Activated naive CD8-positive, alpha-beta T cell treated with anti-CD3 and anti-CD28 coated beads, Interleukin-2, amount 10 ng/mL, durations not matched to agents 7 days and 5 days (primary cell): ENCODE measurements around the gene MYBPC1. TPM values are rescaled to one million over a fixed set of nuclear protein-coding genes. Genes with fewer than 3 reads are reported as not detected.
"Not testable (repeated sequence)": the region's sequence is repeated elsewhere in the genome, so short reads cannot be mapped to it uniquely, and the experiment has no call there.

ENCODE experiments used
- ATAC-seq: fragments of 150-1000 bp; cut with Tn5 transposase; one replicate; pipeline ENCODE4 v1.10.0; 2021; ENCODE audit warnings: low read depth, moderate library complexity
- POLR2A ChIA-PET: fragments of 350-600 bp; sonication (Branson Sonifier 250); formaldehyde crosslinking; loops from one replicate; lab custom pipeline; 2021; ENCODE audit warnings: antibody characterized with exemption; lab: Charles Lee
- DNase-seq: peaks from one replicate; pipeline ENCODE4 v3.0.0; 2021
- H3K27ac Mint-ChIP-seq: one replicate; pipeline ENCODE4 v1.8.0; 2022; ENCODE audit warnings: mild to moderate bottlenecking, mixed read lengths
- H3K27me3 Mint-ChIP-seq: one replicate; pipeline ENCODE4 v1.8.0; 2022; ENCODE audit warnings: mild to moderate bottlenecking, moderate library complexity, mixed read lengths
- H3K36me3 Mint-ChIP-seq: one replicate; pipeline ENCODE4 v1.8.0; 2021; ENCODE audit warnings: mild to moderate bottlenecking, mixed read lengths
- H3K4me1 Mint-ChIP-seq: one replicate; pipeline ENCODE4 v1.8.0; 2021; ENCODE audit warnings: mixed read lengths
- H3K4me3 Mint-ChIP-seq: one replicate; pipeline ENCODE4 v1.8.0; 2022; ENCODE audit warnings: mild to moderate bottlenecking, moderate library complexity, mixed read lengths
- H3K9me3 Mint-ChIP-seq: one replicate; pipeline ENCODE4 v1.8.0; 2021; ENCODE audit warnings: mixed read lengths
- total RNA-seq, 2 experiments: library from RNA; stranded (reverse); gene quantifications; one replicate each; pipeline ENCODE4 v1.2.3, GENCODE V29; 2021

Gene MYBPC1
- total RNA-seq, 2 experiments from 2014 or later, result not detected

DNA sequence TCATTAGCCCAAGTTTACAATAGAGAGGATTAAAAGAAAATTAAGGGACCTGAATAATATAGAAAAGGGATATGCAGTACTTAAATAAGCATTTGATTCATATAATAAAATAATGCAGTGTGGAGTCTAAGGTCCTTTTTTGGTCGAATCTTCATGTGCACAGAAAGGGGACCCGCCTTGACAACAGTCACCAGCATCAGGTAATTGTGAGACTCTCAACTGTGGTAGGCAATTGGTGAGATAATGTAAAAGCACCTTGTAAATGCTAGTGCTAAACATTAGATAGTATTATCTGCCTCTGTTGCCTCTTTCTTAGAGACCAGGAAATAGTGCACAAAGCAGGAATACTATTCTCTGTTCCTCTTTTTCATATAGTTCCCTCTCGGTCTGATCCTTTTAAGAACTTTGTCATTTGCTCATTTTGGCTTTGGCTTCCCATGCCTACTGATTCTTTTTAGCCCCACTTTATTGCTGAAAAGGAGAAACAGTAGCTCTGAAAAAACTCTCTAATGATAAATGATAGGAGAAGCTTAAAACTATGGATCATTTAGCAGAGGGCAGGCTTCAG lies 120.2 kb downstream of the MYBPC1 start:
- H3K27ac Mint-ChIP-seq, result no peak overlapping the region
- no peaks in the 10 kb centered on the region for H3K9me3 Mint-ChIP-seq
- peaks cover 4% of the 10 kb centered on the region for H3K36me3 Mint-ChIP-seq
- no peak for ATAC-seq
- peaks cover 6% of the 10 kb centered on the region for H3K4me1 Mint-ChIP-seq
- no peaks in the 10 kb centered on the region for H3K27me3 Mint-ChIP-seq
- H3K4me3 Mint-ChIP-seq, result no peak overlapping the region
- no peak for DNase-seq
- POLR2A ChIA-PET, result no interaction called here

DNA sequence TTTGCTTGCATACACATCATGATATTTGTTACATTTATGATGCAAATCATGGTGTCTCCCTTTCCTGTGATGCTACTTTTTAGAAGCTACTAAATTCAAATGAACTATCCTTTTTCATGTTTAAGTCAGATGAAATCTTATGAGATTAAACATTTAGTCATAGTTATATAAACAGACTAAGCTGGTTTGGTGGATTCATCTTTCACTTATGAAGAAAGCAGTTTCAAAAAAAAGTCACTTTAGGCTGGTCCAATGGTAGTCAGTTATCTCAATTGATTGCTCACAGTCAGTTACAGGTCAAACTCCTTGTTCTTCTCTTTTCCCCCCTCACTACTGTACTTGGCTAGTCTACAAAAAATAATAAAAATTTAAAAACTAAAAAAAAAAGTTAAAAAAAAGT lies 124.8 kb downstream of the MYBPC1 start:
- no peak overlapping the region for H3K27ac Mint-ChIP-seq
- peaks cover 1% of the 10 kb centered on the region for H3K4me1 Mint-ChIP-seq
- peaks cover 9% of the 10 kb centered on the region for H3K36me3 Mint-ChIP-seq
- H3K4me3 Mint-ChIP-seq, result no peak overlapping the region
- ATAC-seq (no peak), DNase-seq (no peak)
- H3K27me3 Mint-ChIP-seq, result no peaks in the 10 kb centered on the region
- POLR2A ChIA-PET, result no interaction called here
- no peaks in the 10 kb centered on the region for H3K9me3 Mint-ChIP-seq

DNA sequence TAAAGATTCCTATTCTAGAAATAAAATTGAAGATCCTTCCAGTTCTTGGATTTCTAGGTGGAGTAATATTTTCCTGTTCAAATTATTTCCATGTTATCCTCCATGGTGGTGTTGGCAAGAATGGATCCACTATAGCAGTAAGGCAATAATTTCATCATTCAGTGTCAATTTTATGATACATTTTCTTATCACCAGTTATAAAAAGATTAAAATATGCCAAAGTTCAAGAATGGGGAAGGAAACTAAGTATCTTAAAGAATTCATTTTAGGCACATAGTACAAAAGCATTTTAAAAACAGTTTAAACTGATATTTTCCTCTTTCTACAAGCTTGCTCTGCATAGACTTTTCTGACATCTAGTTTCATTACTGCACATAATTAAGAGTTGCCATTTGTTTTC lies 125.3 kb downstream of the MYBPC1 start:
- peaks cover 1% of the 10 kb centered on the region for H3K4me1 Mint-ChIP-seq
- DNase-seq, result no peak
- H3K27me3 Mint-ChIP-seq, result no peaks in the 10 kb centered on the region
- H3K27ac Mint-ChIP-seq, result no peak overlapping the region
- H3K4me3 Mint-ChIP-seq, result no peak overlapping the region
- no peak for ATAC-seq
- H3K9me3 Mint-ChIP-seq, result no peaks in the 10 kb centered on the region
- POLR2A ChIA-PET, result no interaction called here
- H3K36me3 Mint-ChIP-seq, result peaks cover 10% of the 10 kb centered on the region

DNA sequence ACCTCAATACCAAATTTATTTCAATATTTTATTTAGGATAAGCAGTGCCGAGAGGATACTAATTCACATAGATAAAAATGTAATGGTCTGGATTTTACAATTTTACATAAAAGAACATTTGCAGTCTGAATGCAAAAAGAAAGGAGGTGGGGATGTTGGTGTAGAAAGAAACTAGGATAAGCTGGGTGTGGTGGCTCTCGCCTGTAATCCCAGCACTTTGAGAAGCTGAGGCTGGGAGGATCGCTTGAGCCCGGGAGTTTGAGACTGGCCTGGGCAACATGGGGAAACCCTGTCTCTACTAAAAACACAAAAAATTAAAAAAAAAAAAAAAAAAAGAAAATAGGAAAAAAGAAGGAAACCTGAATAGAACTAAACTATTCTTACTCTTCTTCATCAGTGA lies 127.6 kb downstream of the MYBPC1 start:
- peaks cover 1% of the 10 kb centered on the region for H3K4me1 Mint-ChIP-seq
- no peak overlapping the region for H3K4me3 Mint-ChIP-seq
- H3K27me3 Mint-ChIP-seq, result no peaks in the 10 kb centered on the region
- POLR2A ChIA-PET, result no interaction called here
- DNase-seq (no peak), ATAC-seq (no peak)
- H3K27ac Mint-ChIP-seq, result no peak overlapping the region
- H3K9me3 Mint-ChIP-seq, result no peaks in the 10 kb centered on the region
- peaks cover 10% of the 10 kb centered on the region for H3K36me3 Mint-ChIP-seq

DNA sequence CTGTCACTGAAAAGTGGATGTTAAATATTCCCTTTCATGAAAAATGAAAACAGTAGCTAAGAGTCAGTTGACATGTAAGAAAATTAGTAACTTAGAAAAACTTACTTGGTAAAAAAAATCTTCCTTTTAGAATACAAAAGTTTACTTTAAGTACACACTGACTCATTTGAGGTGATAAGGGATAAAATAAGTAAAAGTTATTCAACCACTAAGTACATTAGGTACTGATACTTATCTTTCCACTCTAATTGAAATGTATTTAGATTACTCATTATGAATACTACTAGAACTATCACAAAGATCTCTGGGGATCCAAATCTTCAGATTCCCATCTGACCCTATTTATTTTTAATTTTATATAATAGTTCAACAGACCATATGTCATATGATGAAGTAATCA lies 132.3 kb downstream of the MYBPC1 start:
- Mint-ChIP-seq H3K27ac (no peak overlapping the region), H3K4me1 (no peaks in the 10 kb centered on the region), H3K4me3 (no peak overlapping the region), H3K9me3 (no peaks in the 10 kb centered on the region), H3K27me3 (no peaks in the 10 kb centered on the region), H3K36me3 (peaks cover 5% of the 10 kb centered on the region)
- DNase-seq (no peak), ATAC-seq (no peak)
- POLR2A ChIA-PET, result no interaction called here

DNA sequence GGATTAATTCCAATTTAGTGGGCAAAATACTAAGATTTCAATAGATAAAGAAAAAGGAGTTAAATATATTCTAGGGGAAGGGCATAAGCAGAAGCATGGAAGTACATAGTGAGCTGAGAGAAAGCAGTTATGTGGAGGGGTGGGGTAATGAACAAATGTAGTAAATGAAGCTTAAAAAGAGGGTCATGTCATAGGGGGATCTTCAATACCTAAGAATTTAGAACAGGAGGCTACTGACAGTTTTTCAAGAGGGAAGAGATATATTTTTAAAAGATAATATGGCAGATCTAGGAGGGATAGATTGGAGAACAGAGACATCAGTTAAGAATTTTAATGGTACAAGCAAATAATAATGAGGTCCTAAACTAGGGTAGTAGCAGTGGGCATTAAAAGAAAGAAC lies 135.1 kb downstream of the MYBPC1 start:
- Mint-ChIP-seq H3K9me3 (no peaks in the 10 kb centered on the region), H3K27ac (no peak overlapping the region), H3K36me3 (peaks cover 15% of the 10 kb centered on the region), H3K4me3 (no peak overlapping the region), H3K4me1 (no peaks in the 10 kb centered on the region), H3K27me3 (no peaks in the 10 kb centered on the region)
- DNase-seq, result no peak
- POLR2A ChIA-PET, result no interaction called here
- no peak for ATAC-seq

DNA sequence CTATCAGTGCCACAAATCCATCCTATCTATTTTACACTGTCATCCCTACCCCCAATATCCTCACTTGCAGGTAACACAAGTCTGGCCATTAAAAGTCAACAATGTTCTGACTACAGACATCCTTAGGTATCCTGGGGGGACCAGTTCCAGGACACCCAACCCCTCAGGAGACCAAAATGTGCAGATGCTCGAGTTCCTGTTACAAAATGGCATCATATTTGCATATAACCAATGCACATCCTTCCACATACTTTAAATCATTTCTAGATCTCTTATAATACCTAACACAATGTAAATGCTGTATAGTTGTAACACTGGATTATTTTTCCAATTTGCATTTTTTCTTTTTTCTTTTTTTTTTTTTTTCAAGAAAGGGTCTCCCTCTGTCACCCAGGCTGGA lies 137.5 kb downstream of the MYBPC1 start:
- no peak overlapping the region for H3K27ac Mint-ChIP-seq
- H3K4me3 Mint-ChIP-seq, result no peak overlapping the region

DNA sequence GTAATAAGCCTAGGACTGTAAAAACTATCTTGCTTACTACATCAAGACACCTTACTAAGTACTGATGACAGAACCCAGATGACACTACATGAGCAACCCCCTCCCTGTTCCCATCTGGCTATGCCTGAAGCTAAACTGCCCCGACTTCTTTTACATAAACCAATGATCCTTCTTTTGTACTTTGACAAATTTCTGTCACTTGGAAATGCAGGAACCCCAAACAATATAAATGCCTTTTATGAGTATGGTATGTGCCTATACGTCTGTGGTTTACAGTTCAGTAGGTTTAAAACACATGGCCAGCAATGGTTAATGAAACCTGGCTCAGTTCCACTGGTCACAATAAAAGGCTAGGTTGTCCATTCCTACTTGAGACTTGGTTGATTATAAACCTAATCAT lies 138.4 kb downstream of the MYBPC1 start:
- no peak for DNase-seq
- POLR2A ChIA-PET, result no interaction called here
- no peak overlapping the region for H3K4me3 Mint-ChIP-seq
- H3K27me3 Mint-ChIP-seq, result no peaks in the 10 kb centered on the region
- no peaks in the 10 kb centered on the region for H3K9me3 Mint-ChIP-seq
- H3K4me1 Mint-ChIP-seq, result no peaks in the 10 kb centered on the region
- no peak for ATAC-seq
- H3K27ac Mint-ChIP-seq, result no peak overlapping the region
- H3K36me3 Mint-ChIP-seq, result peaks cover 13% of the 10 kb centered on the region

More for the DNA sequence above, 137.5 kb downstream of the MYBPC1 start:
- no peaks in the 10 kb centered on the region for H3K4me1 Mint-ChIP-seq
- POLR2A ChIA-PET, result no interaction called here
- H3K27me3 Mint-ChIP-seq, result no peaks in the 10 kb centered on the region
- peaks cover 13% of the 10 kb centered on the region for H3K36me3 Mint-ChIP-seq
- ATAC-seq (no peak), DNase-seq (no peak)
- H3K9me3 Mint-ChIP-seq, result no peaks in the 10 kb centered on the region

DNA sequence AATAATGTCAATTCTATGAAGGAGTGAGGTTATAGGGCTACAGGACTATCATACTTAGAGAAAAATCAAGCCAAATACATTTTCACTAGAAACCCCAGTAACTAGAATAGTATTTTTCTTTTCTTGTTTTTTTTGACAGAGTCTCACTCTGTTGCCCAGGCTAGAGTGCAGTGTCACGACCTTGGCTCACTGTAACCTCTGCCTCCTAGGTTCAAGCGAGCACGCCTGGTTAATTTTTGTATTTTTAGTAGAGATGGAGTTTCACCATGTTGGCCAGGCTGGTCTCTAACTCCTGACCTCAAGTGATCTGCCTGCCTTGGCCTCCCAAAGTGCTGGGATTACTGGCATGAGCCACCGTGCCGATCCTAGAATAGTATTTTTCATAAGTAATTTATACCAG lies 139.7 kb downstream of the MYBPC1 start:
- POLR2A ChIA-PET, H3K9me3 Mint-ChIP-seq, H3K27me3 Mint-ChIP-seq, H3K4me1 Mint-ChIP-seq, H3K4me3 Mint-ChIP-seq, DNase-seq, H3K27ac Mint-ChIP-seq, ATAC-seq: not testable (repeated sequence)
- H3K36me3 Mint-ChIP-seq, result peaks cover 13% of the 10 kb centered on the region

Other genes starting within 250 kb of the MYBPC1 start
- gene ARL1, start 187.2 kb upstream of the MYBPC1 start, total RNA-seq, result 10 to 100 TPM; 41.8 to 42.1 TPM
- not detected for gene SPIC, start 119.6 kb upstream of the MYBPC1 start, total RNA-seq
- gene CHPT1, start 102.7 kb downstream of the MYBPC1 start, total RNA-seq, result 10 to 100 TPM; 13.3 to 16.2 TPM
- 1 to 10 TPM in 1 of 2 experiments, under 1 TPM in 1; 0.94 to 1.1 TPM for gene SYCP3, start 144.5 kb downstream of the MYBPC1 start, total RNA-seq
- gene GNPTAB, start 236.0 kb downstream of the MYBPC1 start, total RNA-seq, result 10 to 100 TPM; 89.5 to 91.1 TPM